CD8-positive, alpha-beta memory T cell (primary cell): ENCODE data around the gene PIEZO2. TPM values are rescaled to one million over a fixed set of nuclear protein-coding genes. Genes with fewer than 3 reads are reported as not detected.

ENCODE experiments used
- CTCF ChIA-PET: fragments of 350-600 bp; sonication (Branson Sonifier 250); formaldehyde crosslinking; loops from one replicate; lab custom pipeline; 2021; ENCODE audit warnings: antibody characterized with exemption; lab: Charles Lee
- POLR2A ChIA-PET: fragments of 350-600 bp; sonication (Branson Sonifier 250); formaldehyde crosslinking; loops from one replicate; lab custom pipeline; 2021; ENCODE audit warnings: antibody characterized with exemption; lab: Charles Lee
- DNase-seq, 5 donors: peaks; one replicate each; pipeline versions ENCODE4 v3.0.0 to v3.0.0-alpha.2; 2020 to 2022; ENCODE audit warnings: mixed read lengths in 1 of 5
- H3K27ac ChIP-seq: one replicate; pipeline ENCODE4 v1.7.0; 2013; ENCODE audit warnings: low read depth, mild to moderate bottlenecking, low read length, moderate library complexity
- H3K27me3 ChIP-seq: 2 replicates; pipeline ENCODE4 v1.7.0; 2013; ENCODE audit warnings: low read length, mild to moderate bottlenecking; ENCODE audit not compliant: insufficient read depth, poor library complexity, severe bottlenecking
- H3K36me3 ChIP-seq: 2 replicates; pipeline ENCODE4 v1.7.0; 2013; ENCODE audit warnings: mild to moderate bottlenecking, low read length, moderate library complexity; ENCODE audit not compliant: insufficient read depth
- H3K4me1 ChIP-seq: 2 replicates; pipeline ENCODE4 v1.7.0; 2013; ENCODE audit warnings: mild to moderate bottlenecking, low read length, moderate library complexity; ENCODE audit not compliant: insufficient read depth
- H3K4me3 ChIP-seq: 2 replicates; pipeline ENCODE4 v1.7.0; 2013; ENCODE audit warnings: mild to moderate bottlenecking, low read length
- H3K9me3 ChIP-seq: 2 replicates; pipeline ENCODE4 v1.7.0; 2013; ENCODE audit warnings: mild to moderate bottlenecking, low read length
- H3K27ac Mint-ChIP-seq, 8 donors: one replicate each; pipeline ENCODE4 v1.8.0; 2020 to 2021; ENCODE audit warnings: mixed read lengths in 8 of 8, mild to moderate bottlenecking in 6 of 8, inconsistent platforms in 3 of 8, moderate library complexity in 3 of 8
- H3K27me3 Mint-ChIP-seq, 2 donors: one replicate each; pipeline ENCODE4 v1.8.0; 2020 to 2021; ENCODE audit warnings: mixed read lengths in 2 of 2, mild to moderate bottlenecking in 1 of 2, moderate library complexity in 1 of 2
- H3K36me3 Mint-ChIP-seq, 3 donors: one replicate each; pipeline ENCODE4 v1.8.0; 2020 to 2021; ENCODE audit warnings: mixed read lengths in 3 of 3, inconsistent platforms in 1 of 3, mild to moderate bottlenecking in 1 of 3
- H3K4me1 Mint-ChIP-seq, 3 donors: one replicate each; pipeline ENCODE4 v1.8.0; 2020 to 2021; ENCODE audit warnings: mixed read lengths in 3 of 3, inconsistent platforms in 1 of 3, mild to moderate bottlenecking in 1 of 3
- H3K4me3 Mint-ChIP-seq, 7 donors: one replicate each; pipeline ENCODE4 v1.8.0; 2020 to 2021; ENCODE audit warnings: mixed read lengths in 7 of 7, mild to moderate bottlenecking in 6 of 7, moderate library complexity in 4 of 7, inconsistent platforms in 2 of 7
- H3K9me3 Mint-ChIP-seq, 5 donors: one replicate each; pipeline ENCODE4 v1.8.0; 2020 to 2022; ENCODE audit warnings: mixed read lengths in 5 of 5, mild to moderate bottlenecking in 3 of 5, moderate library complexity in 2 of 5, inconsistent platforms in 1 of 5
- polyA plus RNA-seq: library from polyadenylated mRNA; unstranded; fragments of 300-500 nt; fragmentation: Illumina TruSeq; gene quantifications from one replicate; pipeline ENCODE4 v1.2.3, GENCODE V29; 2021
- total RNA-seq, 2 experiments: library from RNA; stranded (reverse); gene quantifications; one replicate each; pipeline ENCODE4 v1.2.3, GENCODE V29; 2021

The PIEZO2 gene
- total and polyA plus RNA-seq, 3 experiments from 2014 or later, result not detected

- H3K27ac ChIP-seq, result no peak overlapping the region
- no peaks in the 10 kb centered on the region for H3K4me1 ChIP-seq
- Mint-ChIP-seq H3K27ac (no peak overlapping the region), H3K4me1 (no peaks in the 10 kb centered on the region), H3K4me3 (no peak overlapping the region), H3K36me3 (no peaks in the 10 kb centered on the region), H3K9me3 (peaks cover 0 to 8% (median 3%) of the 10 kb centered on the region in 5 donors), H3K27me3 (peaks cover 3 to 30% of the 10 kb centered on the region in 2 donors)
- DNase-seq, result no peak
- CTCF ChIA-PET, result no interaction called here
- H3K9me3 ChIP-seq, result no peaks in the 10 kb centered on the region
- H3K36me3 ChIP-seq, result no peaks in the 10 kb centered on the region
- POLR2A ChIA-PET, result no interaction called here
- H3K4me3 ChIP-seq, result no peak overlapping the region
- no peaks in the 10 kb centered on the region for H3K27me3 ChIP-seq
These were observed 323.0 kb downstream of the PIEZO2 start for GRCh38 chr18:10826400-10826799.

- DNase-seq, result no peak
- no peak overlapping the region for H3K4me3 Mint-ChIP-seq
- POLR2A ChIA-PET, result no interaction called here
- H3K9me3 ChIP-seq, result no peaks in the 10 kb centered on the region
- peaks cover 0 to 20% of the 10 kb centered on the region in 2 donors for H3K27me3 Mint-ChIP-seq
- CTCF ChIA-PET, result no interaction called here
- no peak overlapping the region for H3K27ac Mint-ChIP-seq
- peaks cover 5 to 14% (median 7%) of the 10 kb centered on the region in 5 donors for H3K9me3 Mint-ChIP-seq
- H3K36me3 ChIP-seq, result no peaks in the 10 kb centered on the region
- H3K27me3 ChIP-seq, result no peaks in the 10 kb centered on the region
- no peaks in the 10 kb centered on the region for H3K36me3 Mint-ChIP-seq
- H3K4me3 ChIP-seq, result no peak overlapping the region
- H3K27ac ChIP-seq, result no peak overlapping the region
- H3K4me1 ChIP-seq, result no peaks in the 10 kb centered on the region
- no peaks in the 10 kb centered on the region for H3K4me1 Mint-ChIP-seq
These were observed 326.9 kb downstream of the PIEZO2 start for GRCh38 chr18:10822456-10822855.

- no peak overlapping the region for H3K27ac ChIP-seq
- no peak overlapping the region for H3K4me3 ChIP-seq
- no peaks in the 10 kb centered on the region for H3K27me3 ChIP-seq
- H3K27ac Mint-ChIP-seq, result no peak overlapping the region
- peaks cover 5 to 14% (median 7%) of the 10 kb centered on the region in 5 donors for H3K9me3 Mint-ChIP-seq
- H3K36me3 Mint-ChIP-seq, result no peaks in the 10 kb centered on the region
- ChIA-PET CTCF (no interaction called here), POLR2A (no interaction called here)
- no peak overlapping the region for H3K4me3 Mint-ChIP-seq
- no peaks in the 10 kb centered on the region for H3K4me1 Mint-ChIP-seq
- H3K4me1 ChIP-seq, result no peaks in the 10 kb centered on the region
- no peak for DNase-seq
- no peaks in the 10 kb centered on the region for H3K9me3 ChIP-seq
- H3K36me3 ChIP-seq, result no peaks in the 10 kb centered on the region
- peaks cover 0 to 18% of the 10 kb centered on the region in 2 donors for H3K27me3 Mint-ChIP-seq
These were observed 328.7 kb downstream of the PIEZO2 start for GRCh38 chr18:10820681-10821080.

GRCh38 chr18:10814336-10814735, 335.0 kb downstream of the PIEZO2 start:
- Mint-ChIP-seq H3K27ac (no peak overlapping the region), H3K9me3 (peaks cover 0 to 3% (median 2%) of the 10 kb centered on the region in 5 donors), H3K27me3 (peaks cover 0 to 12% of the 10 kb centered on the region in 2 donors), H3K4me3 (no peak overlapping the region), H3K4me1 (no peaks in the 10 kb centered on the region), H3K36me3 (no peaks in the 10 kb centered on the region)
- ChIA-PET CTCF (no interaction called here), POLR2A (no interaction called here)
- DNase-seq, result no peak
- Histone ChIP-seq H3K4me1 (no peaks in the 10 kb centered on the region), H3K4me3 (no peak overlapping the region), H3K27me3 (no peaks in the 10 kb centered on the region), H3K9me3 (no peaks in the 10 kb centered on the region), H3K36me3 (no peaks in the 10 kb centered on the region), H3K27ac (no peak overlapping the region)

GRCh38 chr18:10805587-10806118, 343.7 kb downstream of the PIEZO2 start:
- H3K36me3 Mint-ChIP-seq, result no peaks in the 10 kb centered on the region
- Histone ChIP-seq H3K27me3 (no peaks in the 10 kb centered on the region), H3K4me1 (no peaks in the 10 kb centered on the region), H3K36me3 (no peaks in the 10 kb centered on the region), H3K27ac (no peak overlapping the region), H3K4me3 (no peak overlapping the region), H3K9me3 (no peaks in the 10 kb centered on the region)
- ChIA-PET CTCF (no interaction called here), POLR2A (no interaction called here)
- H3K27me3 Mint-ChIP-seq, result peaks cover 0 to 3% of the 10 kb centered on the region in 2 donors
- no peaks in the 10 kb centered on the region for H3K9me3 Mint-ChIP-seq
- DNase-seq, result no peak
- H3K4me3 Mint-ChIP-seq, result no peak overlapping the region
- H3K4me1 Mint-ChIP-seq, result no peaks in the 10 kb centered on the region
- no peak overlapping the region for H3K27ac Mint-ChIP-seq

DNA sequence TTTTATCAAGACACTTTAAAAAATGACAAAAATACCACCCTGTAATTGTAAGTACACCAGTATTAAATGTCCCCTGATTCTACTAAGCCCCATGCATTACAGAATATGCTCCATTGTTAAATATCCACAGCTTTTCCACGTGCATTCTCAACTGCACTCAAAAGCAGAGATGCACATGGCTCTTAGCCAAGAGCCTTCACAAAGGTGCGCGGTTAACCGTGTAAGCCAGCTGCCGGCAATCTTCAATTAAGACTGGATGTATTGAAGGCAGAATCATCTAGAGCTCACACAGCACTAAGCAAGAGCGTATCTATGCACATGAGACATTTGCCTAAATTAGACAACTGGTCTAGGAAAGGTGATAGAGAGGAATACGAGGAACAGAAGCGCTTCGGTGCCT, 345.2 kb downstream of the PIEZO2 start:
- no peaks in the 10 kb centered on the region for H3K4me1 ChIP-seq
- Mint-ChIP-seq H3K36me3 (no peaks in the 10 kb centered on the region), H3K4me3 (no peak overlapping the region), H3K27me3 (peaks cover 0 to 3% of the 10 kb centered on the region in 2 donors), H3K9me3 (no peaks in the 10 kb centered on the region), H3K27ac (no peak overlapping the region), H3K4me1 (no peaks in the 10 kb centered on the region)
- ChIA-PET CTCF (no interaction called here), POLR2A (no interaction called here)
- H3K4me3 ChIP-seq, result no peak overlapping the region
- H3K36me3 ChIP-seq, result no peaks in the 10 kb centered on the region
- no peaks in the 10 kb centered on the region for H3K27me3 ChIP-seq
- H3K9me3 ChIP-seq, result no peaks in the 10 kb centered on the region
- no peak overlapping the region for H3K27ac ChIP-seq
- no peak for DNase-seq

DNA sequence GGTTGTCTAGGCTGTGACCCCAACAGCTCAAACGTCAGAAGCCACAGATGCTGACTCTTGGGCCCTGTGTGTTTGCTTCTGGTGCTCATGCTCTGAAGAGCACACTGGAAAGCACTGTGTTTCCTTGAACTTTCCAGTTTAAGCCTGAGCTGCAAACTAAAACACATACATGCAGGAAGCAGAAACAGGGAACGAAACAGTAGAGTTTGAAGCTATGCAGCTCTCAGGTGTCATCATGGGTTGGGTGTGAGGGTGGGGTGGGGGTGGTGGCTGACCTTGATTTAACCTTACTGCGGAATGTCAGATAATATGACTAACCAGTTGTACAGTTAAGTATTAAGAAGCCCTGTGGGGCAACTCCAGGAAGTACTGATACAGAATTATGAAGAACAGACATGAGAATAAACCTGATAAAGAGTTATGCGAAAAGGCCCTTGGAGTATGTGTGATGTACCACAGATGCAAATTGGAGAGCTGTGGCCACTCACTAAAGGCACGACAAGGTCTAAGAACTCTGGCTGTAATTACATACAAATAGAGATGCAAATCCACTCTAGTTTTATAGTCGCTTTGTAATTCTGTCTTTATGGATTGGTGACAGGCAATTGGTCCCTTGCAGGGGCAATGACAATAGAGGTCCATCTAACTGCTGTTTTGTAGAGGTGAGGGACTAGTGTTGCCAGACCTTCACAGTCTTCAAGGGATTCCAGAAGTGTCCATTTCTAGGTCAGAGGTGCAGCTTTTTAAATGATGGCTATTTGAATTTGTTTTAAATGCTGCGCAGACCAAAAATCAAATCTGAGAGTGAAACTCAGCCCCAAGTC, 350.4 kb downstream of the PIEZO2 start:
- H3K4me1 Mint-ChIP-seq, result no peaks in the 10 kb centered on the region
- no peaks in the 10 kb centered on the region for H3K4me1 ChIP-seq
- H3K27me3 Mint-ChIP-seq, result peaks cover 0 to 3% of the 10 kb centered on the region in 2 donors
- H3K27me3 ChIP-seq, result no peaks in the 10 kb centered on the region
- ChIA-PET CTCF (no interaction called here), POLR2A (no interaction called here)
- DNase-seq, result no peak
- H3K4me3 Mint-ChIP-seq, result no peak overlapping the region
- no peaks in the 10 kb centered on the region for H3K9me3 ChIP-seq
- H3K36me3 ChIP-seq, result no peaks in the 10 kb centered on the region
- no peak overlapping the region for H3K27ac Mint-ChIP-seq
- no peak overlapping the region for H3K27ac ChIP-seq
- H3K4me3 ChIP-seq, result no peak overlapping the region
- H3K36me3 Mint-ChIP-seq, result no peaks in the 10 kb centered on the region
- no peaks in the 10 kb centered on the region for H3K9me3 Mint-ChIP-seq

GRCh38 chr18:10797896-10798295, 351.5 kb downstream of the PIEZO2 start:
- peaks cover 0 to 7% of the 10 kb centered on the region in 2 donors for H3K27me3 Mint-ChIP-seq
- no peaks in the 10 kb centered on the region for H3K27me3 ChIP-seq
- H3K4me1 ChIP-seq, result no peaks in the 10 kb centered on the region
- POLR2A ChIA-PET, result no interaction called here
- DNase-seq, result no peak
- no peak overlapping the region for H3K4me3 ChIP-seq
- no peaks in the 10 kb centered on the region for H3K36me3 Mint-ChIP-seq
- no peak overlapping the region for H3K27ac Mint-ChIP-seq
- no peaks in the 10 kb centered on the region for H3K9me3 ChIP-seq
- CTCF ChIA-PET, result no interaction called here
- H3K27ac ChIP-seq, result no peak overlapping the region
- H3K4me1 Mint-ChIP-seq, result no peaks in the 10 kb centered on the region
- H3K9me3 Mint-ChIP-seq, result no peaks in the 10 kb centered on the region
- no peaks in the 10 kb centered on the region for H3K36me3 ChIP-seq
- no peak overlapping the region for H3K4me3 Mint-ChIP-seq
